ENCODE measurements around the gene SPG11. TPM values are rescaled to one million over a fixed set of nuclear protein-coding genes. Genes with fewer than 3 reads are reported as not detected.
"Not testable (repeated sequence)": the region's sequence is repeated elsewhere in the genome, so short reads cannot be mapped to it uniquely, and the experiment has no call there.

SPG11 gene
- total and polyA plus RNA-seq, 9 of the 15 experiments (the other 6 are each of a cell fraction or from before 2014, with no cell fraction given): 23.3 to 71.2 (median 45.6) TPM

- BruUV-seq (replicated peaks); CTCF ChIA-PET (ENCODE audit: low intra/inter-chr PET ratio): not testable (repeated sequence)
- peaks cover 10% of the 10 kb centered on the region; the same call in 1 of the 2 replicates for H4K20me1 ChIP-seq (replicated peaks; ENCODE audit: control insufficient read depth, insufficient read depth, low read length)
These were observed 118.7 kb downstream of the SPG11 start for GRCh38 chr15:44544745-44545144.

GRCh38 chr15:44542596-44542995 lies 120.9 kb downstream of the SPG11 start:
- Histone ChIP-seq H3K79me2 (ENCODE audit: control insufficient read depth, insufficient read depth, low read length) (peaks cover 97% of the 10 kb centered on the region), H3K27me3 (ENCODE audit: control insufficient read depth in 2 of 2, insufficient read depth in 2 of 2, low read length in 2 of 2) (no peaks in the 10 kb centered on the region), H3K4me3 (no peak overlapping the region), H3K36me3 (ENCODE audit: control insufficient read depth, insufficient read depth, low read length) (peaks cover 73% of the 10 kb centered on the region), H2AFZ (ENCODE audit: low read depth, low read length) (no peak overlapping the region), H3K4me2 (ENCODE audit: insufficient read depth, low read length) (peak overlapping the region; percentile 22; the same call in 1 of the 2 replicates), H3K27ac (ENCODE audit: extremely low read depth, low read depth, low read length) (peak overlapping the region; percentile 25; the same call in 2 of the 3 replicates), H3K4me1 (replicated peaks in 1 of 2; ENCODE audit: control insufficient read depth in 2 of 2, insufficient read depth in 2 of 2, low read length in 2 of 2) (peaks cover 4 to 23% of the 10 kb centered on the region in 2 experiments; a peak in 4 of 5 replicates), H4K20me1 (replicated peaks; ENCODE audit: control insufficient read depth, insufficient read depth, low read length) (peaks cover 14% of the 10 kb centered on the region; the same call in 1 of the 2 replicates), H3K9me3 (replicated peaks; ENCODE audit: control insufficient read depth, insufficient read depth, low read depth, low read length) (no peaks in the 10 kb centered on the region), H3K9ac (ENCODE audit: insufficient read depth in 1 of 2, low read depth in 2 of 2, low read length in 2 of 2) (no peak overlapping the region; a peak in 1 of 4 replicates), H3K9me1 (ENCODE audit: control insufficient read depth, insufficient read depth, low read length) (no peaks in the 10 kb centered on the region)
- in situ Hi-C loops (cut with MboI): no loop called here
- FAIRE-seq (no peak), DNase-seq (ENCODE audit: extremely low read depth in 1 of 4, low spot score in 3 of 4) (no peak), ATAC-seq (peak; percentile 45; the same call in 2 of the 3 replicates)
- no TSS peak for BruUV-seq (replicated peaks)
- POLR2A ChIA-PET: interaction anchor here (0.7 to 1.7 kb wide), 5 partner anchors 11 to 189 kb away, joined by 3 to 9 read pairs (median 4); no protein-coding TSS in a partner anchor
- CTCF ChIA-PET (ENCODE audit: low intra/inter-chr PET ratio): no interaction called here
- intact Hi-C loops (cut with micrococcal nuclease): no loop called here
- no peak for TF ChIP-seq USF1 (CRISPR knock-in tag; IDR thresholded peaks at IDR 0.05)
- no peak for TF ChIP-seq RBM39 (optimal IDR thresholded peaks at IDR 0.05; ENCODE audit: low read depth, low read length)
- no peak for TF ChIP-seq GABPB1 (CRISPR knock-in tag; IDR thresholded peaks at IDR 0.05)
- no peak for TF ChIP-seq MTA1 (IDR thresholded peaks at IDR 0.05; ENCODE audit: borderline replicate concordance)
- TF ChIP-seq GTF2E2 (tag; IDR thresholded peaks at IDR 0.05): no peak
- no peak for TF ChIP-seq L3MBTL2 (IDR thresholded peaks at IDR 0.05)
- 0 out of 2 replicates have a peak, but pooled peaks have one; percentile 24 for TF ChIP-seq SMARCA4 (IDR thresholded peaks at IDR 0.05)
- 0 out of 2 replicates have a peak, but pooled peaks have one; percentile 27 for TF ChIP-seq HDAC2 (IDR thresholded peaks at IDR 0.05)
- TF ChIP-seq PRPF4 (IDR thresholded peaks at IDR 0.05; ENCODE audit: insufficient read depth, low read depth, low read length, poor library complexity, severe bottlenecking): no peak
- TF ChIP-seq ZNF134 (CRISPR knock-in tag; conservative IDR thresholded peaks at IDR 0.05): no peak
- no peak for TF ChIP-seq MBD1 (CRISPR knock-in tag; IDR thresholded peaks at IDR 0.05)
- peak in 1 of 2 experiments; percentile 50; a peak in 1 of 4 replicates for TF ChIP-seq FOXK2 (conservative IDR thresholded peaks at IDR 0.05 in 1 of 2, IDR thresholded peaks at IDR 0.05 in 1 of 2; ENCODE audit: low read depth in 2 of 2)
- TF ChIP-seq DPF2 (IDR thresholded peaks at IDR 0.05): 0 out of 2 replicates have a peak, but pooled peaks have one; percentile 17
- TF ChIP-seq RBM17 (IDR thresholded peaks at IDR 0.05; ENCODE audit: borderline replicate concordance, low read depth, low read length): no peak

More at GRCh38 chr15:44544745-44545144, 118.7 kb downstream of the SPG11 start:
- FAIRE-seq; H3K9ac ChIP-seq (ENCODE audit: insufficient read depth in 1 of 2, low read depth in 2 of 2, low read length in 2 of 2); H3K9me1 ChIP-seq (ENCODE audit: control insufficient read depth, insufficient read depth, low read length); H3K4me3 ChIP-seq; intact Hi-C loops (cut with micrococcal nuclease); in situ Hi-C loops (cut with MboI); H3K9me3 ChIP-seq (replicated peaks; ENCODE audit: control insufficient read depth, insufficient read depth, low read depth, low read length); H3K27me3 ChIP-seq (ENCODE audit: control insufficient read depth in 2 of 2, insufficient read depth in 2 of 2, low read length in 2 of 2); H2AFZ ChIP-seq (ENCODE audit: low read depth, low read length); DNase-seq (ENCODE audit: extremely low read depth in 1 of 4, low spot score in 3 of 4); H3K27ac ChIP-seq (ENCODE audit: extremely low read depth, low read depth, low read length); ATAC-seq; H3K4me2 ChIP-seq (ENCODE audit: insufficient read depth, low read length): not testable (repeated sequence)
- H3K4me1 ChIP-seq (replicated peaks in 1 of 2; ENCODE audit: control insufficient read depth in 2 of 2, insufficient read depth in 2 of 2, low read length in 2 of 2): peaks cover 4 to 23% of the 10 kb centered on the region in 2 experiments; a peak in 3 of 5 replicates
- H3K36me3 ChIP-seq (ENCODE audit: control insufficient read depth, insufficient read depth, low read length): peaks cover 72% of the 10 kb centered on the region
- peak; percentile 31 for TF ChIP-seq EGR1 (conservative IDR thresholded peaks at IDR 0.05)
- TF ChIP-seq SUPT5H (IDR thresholded peaks at IDR 0.05): 0 out of 2 replicates have a peak, but pooled peaks have one; percentile 33
- peak; percentile 78 for TF ChIP-seq CEBPB (tag; IDR thresholded peaks at IDR 0.05)
- 0 out of 2 replicates have a peak, but pooled peaks have one; percentile 23 for TF ChIP-seq ZNF384 (IDR thresholded peaks at IDR 0.05; ENCODE audit: low read depth, low read length)
- 60% methylated on average over 5 of the region's 5 CpGs for WGBS (ENCODE audit: insufficient coverage, low coverage, missing lambda C conversion rate)
- POLR2A ChIA-PET: interaction anchor here (1.0 kb wide), 1 partner anchor 9 kb away, joined by 4 read pairs; no protein-coding TSS in a partner anchor
- H3K79me2 ChIP-seq (ENCODE audit: control insufficient read depth, insufficient read depth, low read length): peaks cover 95% of the 10 kb centered on the region

Data from K562 (cell line).